Measurements from ENCODE around the gene SCARB2. TPM values are rescaled to one million over a fixed set of nuclear protein-coding genes. Genes with fewer than 3 reads are reported as not detected.

SCARB2 gene
- total and polyA plus RNA-seq, 2 donors (not counting 1 experiment from before 2014, with no cell fraction given): 195 to 365 TPM

- Histone ChIP-seq H3K79me2 (ENCODE audit: control insufficient read depth, insufficient read depth, low read length) (no peaks in the 10 kb centered on the region), H3K4me1 (ENCODE audit: control insufficient read depth, extremely low read depth, insufficient read depth, low read length) (no peaks in the 10 kb centered on the region), H4K20me1 (ENCODE audit: control insufficient read depth, extremely low read depth, insufficient read depth, low read length) (no peaks in the 10 kb centered on the region), H3K4me2 (ENCODE audit: extremely low read depth, insufficient read depth, low read length) (no peak overlapping the region), H2AFZ (ENCODE audit: low read length) (no peak overlapping the region), H3K27me3 (ENCODE audit: control insufficient read depth, insufficient read depth, low read length) (no peaks in the 10 kb centered on the region), H3K36me3 (ENCODE audit: control insufficient read depth, insufficient read depth, low read length) (peaks cover 4% of the 10 kb centered on the region), H3K27ac (ENCODE audit: insufficient read depth, low read length) (no peak overlapping the region), H3K4me3 (replicated peaks in 1 of 4; ENCODE audit: control extremely low read depth in 1 of 4, insufficient read depth in 1 of 4, low read depth in 3 of 4, low read length in 4 of 4) (no peak overlapping the region), H3K9ac (ENCODE audit: insufficient read depth, low read length) (no peak overlapping the region), H3K9me3 (ENCODE audit: control insufficient read depth, insufficient read depth, low read depth, low read length) (no peaks in the 10 kb centered on the region)
- DNase-seq (ENCODE audit: low read depth in 2 of 2): no peak
- TF ChIP-seq CTCF (conservative IDR thresholded peaks at IDR 0.05 in 1 of 2, IDR thresholded peaks at IDR 0.05 in 1 of 2; ENCODE audit: low read depth in 1 of 2, low read length in 2 of 2): no peak
- TF ChIP-seq EZH2 (IDR thresholded peaks at IDR 0.05; ENCODE audit: low read length, missing control alignments): no peak
These were observed 44.9 kb downstream of the SCARB2 start for GRCh38 chr4:76168688-76169087.

GRCh38 chr4:76166480-76166879 is 47.1 kb downstream of the SCARB2 start:
- no peak for TF ChIP-seq CTCF (conservative IDR thresholded peaks at IDR 0.05 in 1 of 2, IDR thresholded peaks at IDR 0.05 in 1 of 2; ENCODE audit: low read depth in 1 of 2, low read length in 2 of 2)
- TF ChIP-seq EZH2 (IDR thresholded peaks at IDR 0.05; ENCODE audit: low read length, missing control alignments): no peak
- Histone ChIP-seq H3K4me1 (ENCODE audit: control insufficient read depth, extremely low read depth, insufficient read depth, low read length) (no peaks in the 10 kb centered on the region), H2AFZ (ENCODE audit: low read length) (no peak overlapping the region), H3K4me2 (ENCODE audit: extremely low read depth, insufficient read depth, low read length) (no peak overlapping the region), H3K27ac (ENCODE audit: insufficient read depth, low read length) (no peak overlapping the region), H3K9ac (ENCODE audit: insufficient read depth, low read length) (no peak overlapping the region), H3K36me3 (ENCODE audit: control insufficient read depth, insufficient read depth, low read length) (peaks cover 6% of the 10 kb centered on the region), H3K79me2 (ENCODE audit: control insufficient read depth, insufficient read depth, low read length) (no peaks in the 10 kb centered on the region), H4K20me1 (ENCODE audit: control insufficient read depth, extremely low read depth, insufficient read depth, low read length) (no peaks in the 10 kb centered on the region), H3K27me3 (ENCODE audit: control insufficient read depth, insufficient read depth, low read length) (no peaks in the 10 kb centered on the region), H3K4me3 (replicated peaks in 1 of 4; ENCODE audit: control extremely low read depth in 1 of 4, insufficient read depth in 1 of 4, low read depth in 3 of 4, low read length in 4 of 4) (no peak overlapping the region), H3K9me3 (ENCODE audit: control insufficient read depth, insufficient read depth, low read depth, low read length) (no peaks in the 10 kb centered on the region)
- no peak for DNase-seq (ENCODE audit: low read depth in 2 of 2)

- no peaks in the 10 kb centered on the region for H3K4me1 ChIP-seq (ENCODE audit: control insufficient read depth, extremely low read depth, insufficient read depth, low read length)
- no peaks in the 10 kb centered on the region for H3K9me3 ChIP-seq (ENCODE audit: control insufficient read depth, insufficient read depth, low read depth, low read length)
- H3K79me2 ChIP-seq (ENCODE audit: control insufficient read depth, insufficient read depth, low read length): no peaks in the 10 kb centered on the region
- H3K4me2 ChIP-seq (ENCODE audit: extremely low read depth, insufficient read depth, low read length): no peak overlapping the region
- H3K9ac ChIP-seq (ENCODE audit: insufficient read depth, low read length): no peak overlapping the region
- no peaks in the 10 kb centered on the region for H3K27me3 ChIP-seq (ENCODE audit: control insufficient read depth, insufficient read depth, low read length)
- no peak for DNase-seq (ENCODE audit: low read depth in 2 of 2)
- no peaks in the 10 kb centered on the region for H4K20me1 ChIP-seq (ENCODE audit: control insufficient read depth, extremely low read depth, insufficient read depth, low read length)
- H2AFZ ChIP-seq (ENCODE audit: low read length): no peak overlapping the region
- TF ChIP-seq EZH2 (IDR thresholded peaks at IDR 0.05; ENCODE audit: low read length, missing control alignments) (no peak), CTCF (conservative IDR thresholded peaks at IDR 0.05 in 1 of 2, IDR thresholded peaks at IDR 0.05 in 1 of 2; ENCODE audit: low read depth in 1 of 2, low read length in 2 of 2) (no peak)
- peaks cover 2% of the 10 kb centered on the region for H3K36me3 ChIP-seq (ENCODE audit: control insufficient read depth, insufficient read depth, low read length)
- H3K4me3 ChIP-seq (replicated peaks in 1 of 4; ENCODE audit: control extremely low read depth in 1 of 4, insufficient read depth in 1 of 4, low read depth in 3 of 4, low read length in 4 of 4): no peak overlapping the region
- H3K27ac ChIP-seq (ENCODE audit: insufficient read depth, low read length): no peak overlapping the region
These were observed 53.3 kb downstream of the SCARB2 start for GRCh38 chr4:76160355-76160754.

Data from fibroblast of lung (primary cell).